Neural progenitor cell (in vitro differentiated cells): ENCODE data around the gene TBX21.

Experiments used
- EZH2 ChIP-seq: fragments of 200-600 bp; sonication (generic); IDR thresholded peaks from 2 replicates; pipeline ENCODE4 v1.6.1; 2017; ENCODE audit warnings: antibody characterized with exemption, mild to moderate bottlenecking, moderate library complexity
- EZH2phosphoT487 ChIP-seq: fragments of 200-600 bp; sonication (generic); IDR thresholded peaks from 2 replicates; pipeline ENCODE4 v1.6.1; 2017; ENCODE audit warnings: antibody characterized with exemption
- TF ChIP-seq, protein P1 (sequence below): fragments of 200-600 bp; sonication (generic); IDR thresholded peaks from 2 replicates; pipeline ENCODE4 v1.5.1; 2017; ENCODE audit warnings: antibody characterized with exemption, mild to moderate bottlenecking

DNA sequence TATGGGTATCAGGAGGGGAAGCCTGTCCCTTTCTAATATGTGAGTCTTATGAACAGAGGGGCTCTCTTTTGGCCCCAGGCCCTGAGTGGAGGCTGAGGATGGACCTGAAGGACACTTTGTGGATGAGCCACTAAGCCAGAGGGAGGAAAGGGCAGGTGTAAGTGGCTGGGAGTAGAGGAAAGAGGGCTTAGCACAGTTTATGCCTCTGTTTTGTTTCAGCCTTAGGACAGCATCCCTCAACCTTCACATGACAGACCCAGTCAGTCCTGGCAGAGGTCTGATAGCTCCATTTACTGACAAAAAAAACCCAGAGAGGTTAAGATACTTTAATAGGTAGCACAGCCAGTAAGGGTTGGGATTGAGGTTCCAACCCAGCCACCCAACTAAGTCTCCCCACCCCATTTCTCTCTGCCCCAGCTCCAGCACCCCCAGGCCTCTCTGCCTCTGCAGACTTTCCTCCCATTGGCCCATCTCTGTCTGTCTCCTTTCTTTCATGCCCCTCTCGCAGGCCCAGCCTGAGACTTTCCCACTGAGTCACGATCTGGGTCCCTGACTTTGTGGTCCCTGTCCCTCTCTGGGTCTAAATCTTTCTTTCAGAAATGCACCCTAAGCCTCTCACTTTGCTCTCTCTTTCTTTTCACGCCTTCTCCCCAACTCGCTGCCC, 4.7 kb upstream of the TBX21 start:
- TF ChIP-seq, protein P1, sequence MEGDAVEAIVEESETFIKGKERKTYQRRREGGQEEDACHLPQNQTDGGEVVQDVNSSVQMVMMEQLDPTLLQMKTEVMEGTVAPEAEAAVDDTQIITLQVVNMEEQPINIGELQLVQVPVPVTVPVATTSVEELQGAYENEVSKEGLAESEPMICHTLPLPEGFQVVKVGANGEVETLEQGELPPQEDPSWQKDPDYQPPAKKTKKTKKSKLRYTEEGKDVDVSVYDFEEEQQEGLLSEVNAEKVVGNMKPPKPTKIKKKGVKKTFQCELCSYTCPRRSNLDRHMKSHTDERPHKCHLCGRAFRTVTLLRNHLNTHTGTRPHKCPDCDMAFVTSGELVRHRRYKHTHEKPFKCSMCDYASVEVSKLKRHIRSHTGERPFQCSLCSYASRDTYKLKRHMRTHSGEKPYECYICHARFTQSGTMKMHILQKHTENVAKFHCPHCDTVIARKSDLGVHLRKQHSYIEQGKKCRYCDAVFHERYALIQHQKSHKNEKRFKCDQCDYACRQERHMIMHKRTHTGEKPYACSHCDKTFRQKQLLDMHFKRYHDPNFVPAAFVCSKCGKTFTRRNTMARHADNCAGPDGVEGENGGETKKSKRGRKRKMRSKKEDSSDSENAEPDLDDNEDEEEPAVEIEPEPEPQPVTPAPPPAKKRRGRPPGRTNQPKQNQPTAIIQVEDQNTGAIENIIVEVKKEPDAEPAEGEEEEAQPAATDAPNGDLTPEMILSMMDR: no peak
- no peak for TF ChIP-seq EZH2phosphoT487
- no peak for TF ChIP-seq EZH2
